ENCODE data around the gene CDH4. TPM values are rescaled to one million over a fixed set of nuclear protein-coding genes. Genes with fewer than 3 reads are reported as not detected.
"Not testable (repeated sequence)": the region's sequence is repeated elsewhere in the genome, so short reads cannot be mapped to it uniquely, and the experiment has no call there.

Gene CDH4
- total RNA-seq, 2 donors from 2014 or later: 0.29 to 0.45 TPM

DNA sequence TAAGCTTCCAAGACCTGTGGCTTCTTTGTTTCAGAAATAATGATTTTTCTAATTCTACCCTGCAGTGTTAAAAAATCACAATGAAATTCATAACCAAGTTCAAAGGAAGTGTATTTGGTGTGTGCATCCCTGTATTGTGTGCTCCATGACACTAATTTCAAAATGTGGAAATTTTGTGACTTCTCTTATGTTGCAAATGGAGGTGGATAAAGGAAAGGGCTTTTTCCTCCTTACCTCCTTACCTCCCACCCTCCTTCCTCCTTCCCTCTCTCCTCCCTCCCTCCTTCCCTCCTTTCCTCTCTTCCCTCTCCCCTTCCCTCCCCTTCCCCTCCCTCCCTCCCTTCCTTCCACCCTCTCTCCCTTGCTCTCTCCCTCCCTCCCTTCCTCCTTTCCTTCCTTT is 10.5 kb downstream of the CDH4 start:
- Mint-ChIP-seq H3K9me3 (no peaks in the 10 kb centered on the region), H3K36me3 (ENCODE audit: low read depth) (no peaks in the 10 kb centered on the region), H3K4me1 (no peaks in the 10 kb centered on the region), H3K4me3 (no peak overlapping the region), H3K27ac (no peak overlapping the region), H3K27me3 (peaks cover 16% of the 10 kb centered on the region)
- ATAC-seq (replicated peaks): no peak

DNA sequence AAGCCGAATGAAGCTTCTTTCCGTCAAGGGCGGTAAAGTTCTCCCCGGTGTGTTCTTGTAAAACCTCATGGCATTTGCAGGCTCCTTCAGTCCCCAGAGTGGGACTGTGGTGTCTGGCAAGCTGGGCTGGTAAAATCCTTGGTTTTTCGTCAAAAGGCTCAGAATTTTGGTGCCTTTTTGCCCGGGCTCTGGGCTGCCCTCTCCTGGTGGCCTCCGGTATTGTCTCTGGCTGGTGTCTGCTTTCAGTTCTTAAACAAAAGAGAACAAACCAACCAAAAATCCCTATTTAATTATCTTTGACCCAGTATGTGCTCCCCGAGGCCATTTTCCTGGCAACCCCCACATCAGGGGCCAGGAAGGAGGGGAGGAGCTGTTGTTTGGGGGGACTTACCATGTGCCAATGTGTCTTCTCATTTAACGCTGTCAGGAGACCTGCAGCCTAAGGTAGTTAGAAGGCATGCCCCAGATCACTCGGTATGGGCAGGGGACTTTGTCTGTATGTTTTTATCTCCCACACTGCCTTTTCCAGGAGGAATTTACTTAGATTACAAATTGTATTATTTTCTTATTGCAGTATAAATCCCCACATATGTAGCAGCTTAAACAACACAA is 11.1 kb downstream of the CDH4 start:
- no peak for ATAC-seq (replicated peaks)
- no peak overlapping the region for H3K27ac Mint-ChIP-seq
- H3K4me3 Mint-ChIP-seq: no peak overlapping the region
- H3K36me3 Mint-ChIP-seq (ENCODE audit: low read depth): no peaks in the 10 kb centered on the region
- H3K9me3 Mint-ChIP-seq: no peaks in the 10 kb centered on the region
- peaks cover 13% of the 10 kb centered on the region for H3K27me3 Mint-ChIP-seq
- H3K4me1 Mint-ChIP-seq: no peaks in the 10 kb centered on the region

DNA sequence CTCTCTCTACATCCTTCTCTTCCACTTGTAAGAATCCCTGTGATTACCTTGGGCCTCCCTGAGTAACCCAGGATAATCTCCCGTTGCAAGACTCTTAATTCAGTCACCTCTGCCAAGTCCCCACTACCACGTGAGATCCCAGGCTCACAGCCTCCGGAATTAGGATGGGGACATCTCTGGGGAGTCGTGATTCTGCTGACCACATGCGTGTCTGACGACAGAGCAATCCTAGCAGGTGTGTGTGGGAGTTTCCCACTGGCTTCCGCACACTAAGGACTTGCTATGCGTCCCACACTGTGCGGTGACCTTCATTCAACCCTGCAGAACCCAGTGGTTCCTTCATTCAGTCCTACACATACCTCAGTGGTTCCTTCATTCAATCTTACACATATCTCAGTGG is 11.9 kb downstream of the CDH4 start:
- Mint-ChIP-seq H3K9me3 (no peaks in the 10 kb centered on the region), H3K27ac (no peak overlapping the region), H3K4me1 (no peaks in the 10 kb centered on the region), H3K4me3 (no peak overlapping the region), H3K36me3 (ENCODE audit: low read depth) (no peaks in the 10 kb centered on the region), H3K27me3 (peaks cover 13% of the 10 kb centered on the region)
- ATAC-seq (replicated peaks): no peak

DNA sequence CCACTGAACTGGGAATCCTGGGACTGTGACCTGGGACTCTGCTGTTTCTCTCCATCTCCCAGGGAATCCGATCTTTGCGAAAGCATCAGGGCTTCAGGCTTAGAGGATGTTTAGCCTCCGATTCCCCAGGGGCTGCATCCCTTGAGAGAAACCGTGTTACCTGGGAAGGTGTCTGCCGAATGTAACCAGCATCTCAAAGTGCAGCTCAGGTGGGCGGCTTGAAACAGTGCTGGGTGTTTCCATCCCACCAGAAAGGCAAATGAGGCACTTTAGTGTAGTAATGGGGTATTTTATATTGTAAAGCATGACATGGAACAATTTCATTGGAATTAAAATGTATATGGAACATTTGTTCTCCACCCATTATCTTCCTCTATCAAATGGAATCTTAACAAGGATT is 15.2 kb downstream of the CDH4 start:
- no peak for ATAC-seq (replicated peaks)
- H3K4me1 Mint-ChIP-seq: no peaks in the 10 kb centered on the region
- H3K27me3 Mint-ChIP-seq: peaks cover 17% of the 10 kb centered on the region
- H3K9me3 Mint-ChIP-seq: no peaks in the 10 kb centered on the region
- no peak overlapping the region for H3K27ac Mint-ChIP-seq
- H3K4me3 Mint-ChIP-seq: no peak overlapping the region
- no peaks in the 10 kb centered on the region for H3K36me3 Mint-ChIP-seq (ENCODE audit: low read depth)

DNA sequence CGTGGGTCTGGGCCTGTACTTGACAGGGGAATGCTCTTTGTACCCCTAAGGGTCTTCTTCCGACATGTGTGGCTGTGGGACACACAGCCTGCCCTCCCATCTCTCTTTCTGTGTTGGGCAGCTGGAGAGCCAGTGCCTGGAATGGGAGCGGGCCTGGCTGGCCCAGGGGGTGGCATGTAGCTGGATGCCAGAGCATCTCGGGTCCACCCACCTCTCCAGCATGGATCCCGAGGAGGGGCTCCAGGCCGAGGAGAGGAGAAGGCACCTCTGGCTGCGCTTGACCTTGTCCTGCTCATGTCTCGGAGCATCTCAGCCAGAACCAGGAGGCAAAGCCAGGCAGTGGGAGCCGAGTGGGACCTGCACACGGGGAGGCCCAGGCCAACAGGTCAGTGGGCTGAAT is 16.0 kb downstream of the CDH4 start:
- ATAC-seq (replicated peaks): no peak
- no peak overlapping the region for H3K4me3 Mint-ChIP-seq

DNA sequence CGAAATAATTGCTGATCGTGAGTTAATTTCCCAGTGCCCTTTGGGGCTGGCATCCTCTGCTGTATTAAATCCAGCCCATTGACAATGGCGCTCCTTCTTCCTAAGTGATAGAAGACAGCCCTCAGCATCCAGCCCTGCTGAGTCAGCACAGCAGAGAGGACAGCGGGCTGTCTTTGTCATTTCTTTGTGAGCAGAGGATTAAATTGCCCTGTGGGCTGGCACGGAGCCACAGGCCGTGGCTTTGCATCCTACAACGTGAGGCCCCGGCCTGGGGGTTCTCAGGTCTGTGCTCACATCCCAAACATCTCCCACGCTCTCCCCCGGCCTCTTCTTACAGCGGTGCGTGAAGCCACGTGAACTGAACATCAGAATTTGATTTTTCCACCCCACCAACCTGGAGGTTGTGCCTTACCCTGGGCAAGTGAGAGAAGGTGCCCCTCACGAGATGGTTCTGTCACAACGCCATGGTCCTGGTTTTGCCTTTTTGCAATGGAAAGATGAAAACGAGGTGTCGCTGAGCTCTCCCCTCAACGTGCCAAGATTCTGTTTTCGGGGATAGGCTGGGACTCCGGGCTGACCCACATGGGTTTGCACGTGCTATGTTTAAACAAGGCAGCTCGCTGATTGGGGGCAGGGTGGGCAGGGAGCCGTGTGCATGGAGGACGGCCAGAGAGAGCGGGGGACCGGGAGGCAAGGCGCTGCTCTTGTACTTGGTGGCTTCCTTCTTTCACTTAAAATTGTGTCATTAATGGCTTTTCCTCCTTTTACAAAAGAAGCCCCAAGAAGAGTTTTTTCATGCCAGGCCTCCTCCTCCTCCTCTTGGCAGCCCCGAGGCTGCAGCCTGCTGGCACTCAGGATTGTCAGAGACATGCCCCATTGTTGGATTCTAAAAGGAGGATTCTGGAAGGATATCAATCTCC is 19.5 kb downstream of the CDH4 start:
- no peak overlapping the region for H3K27ac Mint-ChIP-seq
- H3K27me3 Mint-ChIP-seq: peaks cover 15% of the 10 kb centered on the region
- H3K36me3 Mint-ChIP-seq (ENCODE audit: low read depth): no peaks in the 10 kb centered on the region
- no peaks in the 10 kb centered on the region for H3K9me3 Mint-ChIP-seq
- H3K4me1 Mint-ChIP-seq: no peaks in the 10 kb centered on the region
- no peak for ATAC-seq (replicated peaks)
- no peak overlapping the region for H3K4me3 Mint-ChIP-seq

More for the DNA sequence above, 16.0 kb downstream of the CDH4 start:
- Mint-ChIP-seq H3K4me1 (no peaks in the 10 kb centered on the region), H3K27ac (no peak overlapping the region), H3K27me3 (peaks cover 21% of the 10 kb centered on the region), H3K36me3 (ENCODE audit: low read depth) (no peaks in the 10 kb centered on the region), H3K9me3 (no peaks in the 10 kb centered on the region)

GRCh38 chr20:61273024-61273423 is 21.0 kb downstream of the CDH4 start:
- not testable (repeated sequence) for H3K9me3 Mint-ChIP-seq; H3K36me3 Mint-ChIP-seq (ENCODE audit: low read depth); H3K4me3 Mint-ChIP-seq; H3K4me1 Mint-ChIP-seq; ATAC-seq (replicated peaks); H3K27ac Mint-ChIP-seq
- H3K27me3 Mint-ChIP-seq: peaks cover 20% of the 10 kb centered on the region

DNA sequence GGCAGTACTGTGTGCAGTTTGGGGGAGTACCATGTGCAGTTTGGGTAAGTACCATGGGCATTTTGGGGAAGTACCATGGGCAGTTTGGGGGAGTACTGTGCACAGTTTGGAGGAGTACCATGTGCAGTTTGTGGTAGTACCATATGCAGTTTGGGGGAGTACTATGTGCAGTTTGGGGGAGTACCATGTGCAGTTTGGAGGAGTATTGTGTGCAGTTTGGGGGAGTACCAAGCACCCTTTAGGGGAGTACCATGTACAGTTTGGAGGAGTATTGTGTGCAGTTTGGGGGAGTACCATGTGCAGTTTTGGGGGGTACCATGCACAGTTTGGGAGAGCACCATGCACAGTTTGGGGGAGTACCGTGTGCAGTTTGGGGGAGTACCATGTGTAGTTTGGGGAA is 21.6 kb downstream of the CDH4 start:
- not testable (repeated sequence) for H3K36me3 Mint-ChIP-seq (ENCODE audit: low read depth); H3K9me3 Mint-ChIP-seq; H3K4me1 Mint-ChIP-seq; H3K4me3 Mint-ChIP-seq; H3K27ac Mint-ChIP-seq; ATAC-seq (replicated peaks)
- peaks cover 20% of the 10 kb centered on the region for H3K27me3 Mint-ChIP-seq

- H3K9me3 Mint-ChIP-seq: no peaks in the 10 kb centered on the region
- no peak overlapping the region for H3K4me3 Mint-ChIP-seq
- no peak overlapping the region for H3K27ac Mint-ChIP-seq
- no peaks in the 10 kb centered on the region for H3K4me1 Mint-ChIP-seq
- no peak for ATAC-seq (replicated peaks)
- no peaks in the 10 kb centered on the region for H3K36me3 Mint-ChIP-seq (ENCODE audit: low read depth)
- peaks cover 20% of the 10 kb centered on the region for H3K27me3 Mint-ChIP-seq
Measured at GRCh38 chr20:61274326-61274725, 22.3 kb downstream of the CDH4 start.

GRCh38 chr20:61278296-61278695 is 26.2 kb downstream of the CDH4 start:
- no peak for ATAC-seq (replicated peaks)
- Mint-ChIP-seq H3K4me1 (no peaks in the 10 kb centered on the region), H3K27me3 (peaks cover 12% of the 10 kb centered on the region), H3K4me3 (no peak overlapping the region), H3K36me3 (ENCODE audit: low read depth) (no peaks in the 10 kb centered on the region), H3K9me3 (peaks cover 5% of the 10 kb centered on the region), H3K27ac (no peak overlapping the region)

- H3K4me1 Mint-ChIP-seq: no peaks in the 10 kb centered on the region
- H3K4me3 Mint-ChIP-seq: no peak overlapping the region
- peaks cover 5% of the 10 kb centered on the region for H3K9me3 Mint-ChIP-seq
- no peak for ATAC-seq (replicated peaks)
- H3K36me3 Mint-ChIP-seq (ENCODE audit: low read depth): no peaks in the 10 kb centered on the region
- H3K27ac Mint-ChIP-seq: no peak overlapping the region
- peaks cover 9% of the 10 kb centered on the region for H3K27me3 Mint-ChIP-seq
Measured at GRCh38 chr20:61279621-61280150, 27.6 kb downstream of the CDH4 start.

DNA sequence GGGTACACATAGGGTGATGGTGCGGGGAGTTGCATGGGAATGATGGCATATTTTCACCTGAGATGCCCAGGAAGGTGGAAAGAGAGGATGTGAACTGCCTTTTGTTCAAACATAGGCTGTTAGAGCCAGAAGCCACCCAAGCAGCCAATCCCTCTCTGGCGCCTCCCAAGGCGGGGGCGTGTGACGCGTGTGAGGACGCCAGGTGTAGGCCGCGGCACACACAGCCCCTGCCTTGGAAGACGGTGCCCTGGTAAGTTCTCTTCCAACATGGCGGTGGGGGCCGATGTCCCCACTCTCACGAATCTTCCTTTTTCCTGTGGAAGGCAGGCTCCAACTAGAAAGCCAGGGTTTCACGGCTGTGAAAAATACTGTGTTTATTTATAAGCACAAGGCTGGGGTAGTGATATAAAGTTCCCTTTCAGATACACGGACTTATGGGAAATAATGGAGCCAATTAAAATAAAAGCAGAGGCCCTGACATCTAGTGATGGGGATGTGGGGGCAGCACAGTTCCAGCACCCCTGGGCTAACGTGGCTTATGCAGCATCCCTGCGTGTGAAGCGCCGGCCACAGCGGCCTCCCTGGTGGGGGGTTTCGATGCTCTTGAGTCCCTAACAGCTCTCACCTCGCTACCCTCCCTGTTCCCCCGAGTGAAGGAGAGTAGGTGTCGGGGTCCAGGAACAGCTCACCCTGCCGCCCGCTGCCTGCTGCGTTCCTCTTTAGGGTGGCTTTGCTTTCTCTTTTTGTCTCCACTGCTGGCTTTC is 28.3 kb downstream of the CDH4 start:
- Mint-ChIP-seq H3K9me3 (peaks cover 5% of the 10 kb centered on the region), H3K4me3 (no peak overlapping the region), H3K4me1 (no peaks in the 10 kb centered on the region)

DNA sequence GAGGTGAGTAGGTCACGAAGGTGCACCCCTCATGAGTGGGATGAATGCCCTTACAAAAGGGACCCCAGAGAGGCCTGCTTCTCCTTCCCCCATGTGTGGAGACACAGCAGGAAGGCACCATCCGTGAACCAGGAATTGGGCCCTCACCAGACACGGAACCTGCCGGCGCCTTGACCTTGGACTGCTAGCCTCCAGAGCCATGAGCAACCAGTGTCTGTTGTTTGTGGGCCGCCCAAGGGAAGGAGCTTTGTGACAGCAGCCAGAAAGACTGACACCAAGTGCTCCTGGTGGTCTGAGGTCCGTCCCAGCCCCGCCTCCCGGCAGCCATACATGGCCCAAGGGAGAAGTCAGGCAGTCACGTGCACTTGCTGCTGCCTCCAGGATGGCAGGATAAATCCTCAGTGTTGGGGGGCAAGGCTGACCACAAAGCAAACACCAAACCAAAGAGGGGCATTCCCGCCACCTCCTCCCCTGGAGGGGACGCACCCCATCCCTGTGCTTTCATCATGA is 29.3 kb downstream of the CDH4 start:
- Mint-ChIP-seq H3K4me3 (no peak overlapping the region), H3K4me1 (no peaks in the 10 kb centered on the region), H3K27ac (no peak overlapping the region), H3K36me3 (ENCODE audit: low read depth) (no peaks in the 10 kb centered on the region), H3K27me3 (peaks cover 7% of the 10 kb centered on the region), H3K9me3 (peaks cover 5% of the 10 kb centered on the region)
- ATAC-seq (replicated peaks): no peak

More for the DNA sequence above, 28.3 kb downstream of the CDH4 start:
- no peak overlapping the region for H3K27ac Mint-ChIP-seq
- ATAC-seq (replicated peaks): no peak
- no peaks in the 10 kb centered on the region for H3K36me3 Mint-ChIP-seq (ENCODE audit: low read depth)
- H3K27me3 Mint-ChIP-seq: peaks cover 9% of the 10 kb centered on the region

DNA sequence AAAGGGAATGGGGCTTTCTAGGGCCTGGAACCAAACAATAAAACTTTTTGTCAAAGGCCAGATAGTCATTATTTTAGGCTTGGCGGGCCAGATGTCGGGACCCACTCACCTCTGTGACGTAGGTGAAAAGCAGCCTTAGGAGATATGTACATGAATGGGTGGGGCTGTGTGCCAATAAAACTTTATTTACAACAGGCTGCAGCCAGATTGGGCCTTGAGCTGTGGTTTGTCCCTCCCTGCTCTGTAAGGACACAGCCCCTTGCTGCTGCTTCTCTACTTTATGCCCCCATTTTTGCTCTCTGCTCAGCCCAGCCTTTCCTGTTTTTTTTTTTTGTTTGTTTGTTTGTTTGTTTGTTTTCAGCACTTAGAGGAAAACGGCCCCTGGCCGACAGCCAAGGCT is 32.7 kb downstream of the CDH4 start:
- no peaks in the 10 kb centered on the region for H3K27me3 Mint-ChIP-seq
- no peak overlapping the region for H3K27ac Mint-ChIP-seq
- ATAC-seq (replicated peaks): no peak
- no peak overlapping the region for H3K4me3 Mint-ChIP-seq
- no peaks in the 10 kb centered on the region for H3K4me1 Mint-ChIP-seq
- peaks cover 5% of the 10 kb centered on the region for H3K9me3 Mint-ChIP-seq
- no peaks in the 10 kb centered on the region for H3K36me3 Mint-ChIP-seq (ENCODE audit: low read depth)
